Activated CD4-positive, alpha-beta memory T cell treated with anti-CD3 and anti-CD28 coated beads for 36 hours (primary cell): ENCODE results near the gene BUB3. TPM values are rescaled to one million over a fixed set of nuclear protein-coding genes. Genes with fewer than 3 reads are reported as not detected.
"Not testable (repeated sequence)": the region's sequence is repeated elsewhere in the genome, so short reads cannot be mapped to it uniquely, and the experiment has no call there.

ENCODE experiments used
- CTCF ChIA-PET: fragments of 350-600 bp; sonication (Branson Sonifier 250); formaldehyde crosslinking; loops from one replicate; lab custom pipeline; 2021; ENCODE audit warnings: antibody characterized with exemption, inconsistent platforms; lab: Charles Lee
- POLR2A ChIA-PET: fragments of 350-600 bp; sonication (Branson Sonifier 250); formaldehyde crosslinking; loops from one replicate; lab custom pipeline; 2021; ENCODE audit warnings: antibody characterized with exemption; lab: Charles Lee
- DNase-seq: peaks from one replicate; pipeline ENCODE4 v3.0.0-alpha.2; 2020
- H3K27ac Mint-ChIP-seq: one replicate; pipeline ENCODE4 v1.8.0; 2021; ENCODE audit warnings: mixed read lengths
- H3K27me3 Mint-ChIP-seq: one replicate; pipeline ENCODE4 v1.8.0; 2021; ENCODE audit warnings: mixed read lengths
- H3K36me3 Mint-ChIP-seq: one replicate; pipeline ENCODE4 v1.8.0; 2021; ENCODE audit warnings: mixed read lengths
- H3K4me1 Mint-ChIP-seq: one replicate; pipeline ENCODE4 v1.8.0; 2021; ENCODE audit warnings: low read depth, mixed read lengths
- H3K4me3 Mint-ChIP-seq: one replicate; pipeline ENCODE4 v1.8.0; 2021; ENCODE audit warnings: mild to moderate bottlenecking, mixed read lengths
- H3K9me3 Mint-ChIP-seq: one replicate; pipeline ENCODE4 v1.8.0; 2021; ENCODE audit warnings: mixed read lengths
- intact Hi-C: fragments of 100-400 bp; cut with micrococcal nuclease; formaldehyde crosslinking; loops from one replicate; pipeline ENCODE4 v1.15.1; 2023
- total RNA-seq, 2 experiments: library from RNA; stranded (reverse); gene quantifications; one replicate each; pipeline ENCODE4 v1.2.3, GENCODE V29; 2021

Gene BUB3
- total RNA-seq, 2 experiments from 2014 or later: 259 to 265 TPM

- H3K36me3 Mint-ChIP-seq: peaks cover 79% of the 10 kb centered on the region
- intact Hi-C loops: loop anchor here (10.0 kb wide), 1 partner anchor 1636 kb away; the partner anchor contains the start of gene EEF1AKMT2
- no peak overlapping the region for H3K27ac Mint-ChIP-seq
- DNase-seq: no peak
- POLR2A ChIA-PET: interaction anchor here (1.2 kb wide), 1 partner anchor 8 kb away, joined by 3 read pairs; no protein-coding TSS in a partner anchor
- H3K27me3 Mint-ChIP-seq: no peaks in the 10 kb centered on the region
- H3K4me1 Mint-ChIP-seq: peaks cover 67% of the 10 kb centered on the region
- no peaks in the 10 kb centered on the region for H3K9me3 Mint-ChIP-seq
- CTCF ChIA-PET: no interaction called here
- H3K4me3 Mint-ChIP-seq: peak overlapping the region; percentile 6
Measured at GRCh38 chr10:123158682-123159081, 4.5 kb downstream of the BUB3 start.

- peaks cover 62% of the 10 kb centered on the region for H3K4me1 Mint-ChIP-seq
- CTCF ChIA-PET: interaction anchor here (0.6 kb wide), 1 partner anchor 28 kb away, joined by 3 read pairs; no protein-coding TSS in a partner anchor
Measured at GRCh38 chr10:123160311-123160980, 6.2 kb downstream of the BUB3 start.

GRCh38 chr10:123164319-123164718 is 10.1 kb downstream of the BUB3 start:
- no peak for DNase-seq
- H3K4me1 Mint-ChIP-seq: peaks cover 27% of the 10 kb centered on the region
- intact Hi-C loops: no loop called here
- POLR2A ChIA-PET: no interaction called here
- peaks cover 70% of the 10 kb centered on the region for H3K36me3 Mint-ChIP-seq
- no peak overlapping the region for H3K4me3 Mint-ChIP-seq
- no peaks in the 10 kb centered on the region for H3K27me3 Mint-ChIP-seq
- H3K9me3 Mint-ChIP-seq: no peaks in the 10 kb centered on the region
- no peak overlapping the region for H3K27ac Mint-ChIP-seq
- CTCF ChIA-PET: no interaction called here

More at GRCh38 chr10:123160311-123160980, 6.2 kb downstream of the BUB3 start:
- no peaks in the 10 kb centered on the region for H3K27me3 Mint-ChIP-seq
- intact Hi-C loops: no loop called here
- H3K36me3 Mint-ChIP-seq: peaks cover 77% of the 10 kb centered on the region
- POLR2A ChIA-PET: no interaction called here
- H3K9me3 Mint-ChIP-seq: no peaks in the 10 kb centered on the region
- H3K4me3 Mint-ChIP-seq: peak overlapping the region; percentile 24
- H3K27ac Mint-ChIP-seq: peak overlapping the region; percentile 80
- peak; percentile 29 for DNase-seq

- no peak for DNase-seq
- H3K9me3 Mint-ChIP-seq: no peaks in the 10 kb centered on the region
- ChIA-PET CTCF (no interaction called here), POLR2A (no interaction called here)
- H3K27ac Mint-ChIP-seq: no peak overlapping the region
- H3K4me1 Mint-ChIP-seq: peaks cover 14% of the 10 kb centered on the region
- intact Hi-C loops: no loop called here
- peaks cover 71% of the 10 kb centered on the region for H3K36me3 Mint-ChIP-seq
- no peak overlapping the region for H3K4me3 Mint-ChIP-seq
- H3K27me3 Mint-ChIP-seq: no peaks in the 10 kb centered on the region
Measured at GRCh38 chr10:123165445-123166072, 11.4 kb downstream of the BUB3 start.

- CTCF ChIA-PET: no interaction called here
- Mint-ChIP-seq H3K4me3 (no peak overlapping the region), H3K27me3 (no peaks in the 10 kb centered on the region), H3K4me1 (peaks cover 6% of the 10 kb centered on the region), H3K36me3 (peaks cover 70% of the 10 kb centered on the region), H3K9me3 (no peaks in the 10 kb centered on the region), H3K27ac (no peak overlapping the region)
- intact Hi-C loops: no loop called here
- no peak for DNase-seq
- POLR2A ChIA-PET: no interaction called here
Measured at GRCh38 chr10:123166618-123167017, 12.4 kb downstream of the BUB3 start.

- POLR2A ChIA-PET: no interaction called here
- H3K36me3 Mint-ChIP-seq: peaks cover 67% of the 10 kb centered on the region
- no peaks in the 10 kb centered on the region for H3K27me3 Mint-ChIP-seq
- peaks cover 5% of the 10 kb centered on the region for H3K4me1 Mint-ChIP-seq
- intact Hi-C loops: no loop called here
- no peak overlapping the region for H3K4me3 Mint-ChIP-seq
- CTCF ChIA-PET: no interaction called here
- H3K9me3 Mint-ChIP-seq: no peaks in the 10 kb centered on the region
- DNase-seq: no peak
- no peak overlapping the region for H3K27ac Mint-ChIP-seq
Measured at GRCh38 chr10:123170961-123171360, 16.8 kb downstream of the BUB3 start.

- H3K4me1 Mint-ChIP-seq, CTCF ChIA-PET, H3K27ac Mint-ChIP-seq, H3K27me3 Mint-ChIP-seq, DNase-seq, H3K9me3 Mint-ChIP-seq, H3K4me3 Mint-ChIP-seq, POLR2A ChIA-PET, intact Hi-C loops: not testable (repeated sequence)
- H3K36me3 Mint-ChIP-seq: peaks cover 70% of the 10 kb centered on the region
Measured at GRCh38 chr10:123171616-123172015, 17.4 kb downstream of the BUB3 start.

GRCh38 chr10:123175389-123176387 is 21.5 kb downstream of the BUB3 start:
- Mint-ChIP-seq H3K27ac (no peak overlapping the region), H3K4me1 (peaks cover 5% of the 10 kb centered on the region), H3K4me3 (no peak overlapping the region), H3K27me3 (no peaks in the 10 kb centered on the region), H3K36me3 (peaks cover 57% of the 10 kb centered on the region), H3K9me3 (peaks cover 11% of the 10 kb centered on the region)
- CTCF ChIA-PET: no interaction called here
- POLR2A ChIA-PET: no interaction called here
- intact Hi-C loops: no loop called here
- no peak for DNase-seq

- H3K27ac Mint-ChIP-seq, H3K4me3 Mint-ChIP-seq, POLR2A ChIA-PET, CTCF ChIA-PET, H3K4me1 Mint-ChIP-seq, DNase-seq, H3K27me3 Mint-ChIP-seq, intact Hi-C loops: not testable (repeated sequence)
- Mint-ChIP-seq H3K36me3 (peaks cover 55% of the 10 kb centered on the region), H3K9me3 (peaks cover 20% of the 10 kb centered on the region)
Measured at GRCh38 chr10:123178390-123178789, 24.2 kb downstream of the BUB3 start.

- no peak for DNase-seq
- H3K4me3 Mint-ChIP-seq: no peak overlapping the region
- peaks cover 33% of the 10 kb centered on the region for H3K9me3 Mint-ChIP-seq
- ChIA-PET CTCF (no interaction called here), POLR2A (no interaction called here)
- H3K27ac Mint-ChIP-seq: no peak overlapping the region
- H3K27me3 Mint-ChIP-seq: no peaks in the 10 kb centered on the region
- peaks cover 55% of the 10 kb centered on the region for H3K36me3 Mint-ChIP-seq
- no peaks in the 10 kb centered on the region for H3K4me1 Mint-ChIP-seq
- intact Hi-C loops: no loop called here
Measured at GRCh38 chr10:123180101-123181090, 26.2 kb downstream of the BUB3 start.

- CTCF ChIA-PET: interaction anchor here (0.6 kb wide), 1 partner anchor 1752 kb away, joined by 3 read pairs; no protein-coding TSS in a partner anchor
- no peak for DNase-seq
- Mint-ChIP-seq H3K27ac (no peak overlapping the region), H3K9me3 (peaks cover 31% of the 10 kb centered on the region), H3K27me3 (no peaks in the 10 kb centered on the region), H3K36me3 (peaks cover 50% of the 10 kb centered on the region), H3K4me1 (no peaks in the 10 kb centered on the region), H3K4me3 (no peak overlapping the region)
- intact Hi-C loops: no loop called here
- POLR2A ChIA-PET: no interaction called here
Measured at GRCh38 chr10:123183724-123184123, 29.5 kb downstream of the BUB3 start.
